Femur (tissue), 1 donor: Measurements from ENCODE around the gene MARCHF10.

Experiments used
- DNase-seq: peaks from one replicate; pipeline ENCODE4 v3.0.0-alpha.2; 2017

The MARCHF10 gene

GRCh38 chr17:62749926-62750325, 58.2 kb downstream of the MARCHF10 start:
- no peak for DNase-seq

GRCh38 chr17:62746941-62747340, 61.2 kb downstream of the MARCHF10 start:
- DNase-seq = no peak

DNA sequence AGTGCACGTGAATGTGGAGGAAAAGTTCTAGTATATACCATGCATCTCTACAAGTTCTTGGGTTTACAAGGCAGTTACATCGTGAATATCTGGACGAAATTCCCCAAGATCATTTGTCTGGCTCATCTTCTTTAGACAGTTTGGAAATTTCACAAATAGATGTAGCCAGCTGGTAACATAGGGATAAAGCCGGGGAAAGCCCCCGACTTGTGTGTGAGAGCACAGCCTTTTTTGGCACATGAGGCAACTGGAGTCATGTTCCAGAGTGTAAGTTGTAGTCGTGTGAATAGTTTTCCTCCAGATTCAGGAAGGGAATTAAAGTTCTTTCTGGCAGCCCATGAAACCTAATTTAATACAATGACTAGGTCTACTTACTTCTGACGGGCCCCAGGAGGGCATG, 62.3 kb downstream of the MARCHF10 start:
- DNase-seq = peak; percentile 59

DNA sequence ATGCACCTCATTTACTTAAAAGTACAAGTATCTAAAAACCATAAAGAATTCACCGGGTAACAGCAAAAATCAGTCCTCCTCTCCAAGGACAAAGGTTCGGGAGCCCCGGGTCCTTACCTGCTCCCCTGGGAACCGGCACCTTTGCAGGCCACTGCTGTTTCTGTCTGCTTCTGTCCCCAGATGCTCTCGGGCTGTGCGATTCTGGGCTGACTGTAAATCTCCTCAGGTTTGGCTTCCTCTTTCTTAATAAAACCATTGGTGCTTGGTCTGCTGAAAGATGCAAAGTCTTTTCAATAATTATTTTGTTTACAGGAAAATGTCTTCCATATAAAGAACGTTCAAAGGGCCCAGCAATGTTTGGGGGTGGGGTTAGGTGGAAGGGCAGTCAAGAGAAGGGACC, 63.9 kb downstream of the MARCHF10 start:
- DNase-seq = no peak

DNA sequence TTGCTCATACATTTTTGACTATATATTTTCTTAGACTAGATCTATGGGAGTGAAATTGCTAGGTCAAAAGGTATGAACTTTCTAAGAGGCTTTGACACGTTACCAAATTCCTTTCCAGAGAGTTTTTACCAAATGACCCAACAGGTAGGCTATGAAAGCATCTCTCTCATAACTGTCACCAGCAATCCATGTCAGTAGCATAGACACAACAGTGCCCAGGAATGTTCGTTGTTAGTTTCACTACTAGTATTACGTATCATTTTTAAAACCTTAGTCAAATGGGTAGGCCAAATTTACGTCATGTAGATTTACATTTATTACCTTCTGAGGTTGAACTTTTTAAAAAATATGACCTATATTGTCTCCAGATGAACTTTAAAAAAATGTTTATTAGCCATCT, 66.8 kb downstream of the MARCHF10 start:
- DNase-seq = no peak

- DNase-seq = peak; percentile 43
These were observed 68.3 kb downstream of the MARCHF10 start for GRCh38 chr17:62739645-62740388.

- DNase-seq = no peak
These were observed 69.8 kb downstream of the MARCHF10 start for GRCh38 chr17:62738281-62738680.

- DNase-seq = no peak
These were observed 70.6 kb downstream of the MARCHF10 start for GRCh38 chr17:62737513-62737912.

DNA sequence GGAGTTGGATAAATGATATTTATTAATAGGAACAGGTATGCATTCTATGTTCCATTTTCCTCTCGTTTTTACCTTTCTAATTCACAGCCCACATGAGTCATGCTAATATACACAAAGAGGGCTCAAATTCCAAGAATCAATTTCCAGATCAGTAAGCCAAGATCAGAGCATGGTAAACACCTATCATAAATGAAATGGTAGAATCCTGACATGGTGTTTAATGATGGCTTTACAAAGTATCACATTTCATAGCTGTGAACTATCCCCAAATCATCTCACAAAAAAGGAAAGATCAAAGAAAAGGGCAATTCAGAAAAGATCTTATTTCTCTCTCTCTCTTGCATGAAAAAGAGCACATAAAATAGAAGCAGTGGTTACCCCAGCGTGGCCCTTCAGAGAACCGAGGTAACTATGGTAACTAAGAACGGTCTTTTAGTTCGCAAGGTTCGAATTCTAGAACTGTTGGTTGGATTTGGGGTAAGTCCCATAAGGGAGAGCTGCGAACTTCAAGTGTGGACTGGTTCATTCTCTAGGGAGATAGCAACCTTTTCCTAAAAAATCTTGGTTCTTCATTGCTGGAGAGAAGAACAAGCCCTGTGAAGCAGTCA, 73.0 kb downstream of the MARCHF10 start:
- DNase-seq = no peak

DNA sequence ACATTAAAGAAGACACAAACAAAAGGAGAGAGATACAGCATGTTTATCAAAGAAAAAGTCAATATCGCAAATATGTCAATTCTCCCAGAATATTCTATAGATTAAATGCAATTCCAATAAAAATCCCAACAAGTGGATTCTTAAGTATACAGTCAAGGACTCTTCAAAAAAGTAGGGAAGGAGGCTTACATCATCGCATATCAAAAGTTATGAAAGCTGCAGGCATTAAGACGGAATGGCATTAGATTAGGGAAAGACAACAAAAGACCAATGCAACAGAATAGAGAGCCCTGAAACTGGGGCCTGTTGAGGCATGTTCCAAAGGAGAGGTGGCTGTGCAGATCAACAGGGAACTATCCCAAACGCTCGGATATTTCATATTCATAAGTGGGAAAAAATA, 76.0 kb downstream of the MARCHF10 start:
- DNase-seq = no peak

DNA sequence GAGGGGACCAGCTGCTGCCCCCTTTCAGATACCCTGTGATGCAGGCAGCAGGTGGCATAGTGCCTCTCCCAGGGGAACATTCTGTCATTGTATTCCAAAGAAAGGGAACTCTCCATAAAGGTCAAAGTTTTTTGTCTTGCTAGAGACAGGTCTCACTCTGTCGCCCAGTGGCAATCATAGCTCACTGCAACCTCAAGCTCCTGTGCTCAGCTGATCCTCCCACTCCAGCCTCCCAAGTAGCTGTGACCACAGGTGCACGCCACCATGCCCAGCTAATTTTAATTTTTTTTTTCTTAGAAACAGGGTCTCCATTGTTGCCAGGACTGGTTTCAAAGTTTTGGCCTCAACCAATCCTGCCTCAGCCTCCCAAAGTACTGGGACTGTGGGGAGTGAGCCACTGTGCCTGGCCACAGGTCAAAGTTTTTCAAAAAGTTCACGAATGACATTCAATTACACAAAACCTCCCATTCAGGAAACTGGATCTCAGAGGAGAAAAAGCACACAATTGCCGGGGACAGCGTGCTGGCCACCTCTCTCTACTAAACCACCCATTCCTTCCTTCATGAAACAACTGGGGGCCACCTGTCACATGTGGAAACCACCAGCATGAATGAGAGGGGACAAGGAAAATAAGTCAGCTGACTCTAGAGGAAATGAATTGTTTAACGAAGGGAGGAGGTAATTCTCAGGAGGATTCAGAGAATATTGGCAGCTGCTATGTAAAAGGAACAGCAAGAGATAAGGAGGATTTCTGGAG, 80.0 kb downstream of the MARCHF10 start:
- DNase-seq = no peak

GRCh38 chr17:62725791-62726249, 82.3 kb downstream of the MARCHF10 start:
- DNase-seq = no peak

GRCh38 chr17:62724398-62725146, 83.5 kb downstream of the MARCHF10 start:
- DNase-seq = no peak

GRCh38 chr17:62723842-62724241, 84.3 kb downstream of the MARCHF10 start:
- DNase-seq = no peak

- DNase-seq = no peak
These were observed 85.5 kb downstream of the MARCHF10 start for GRCh38 chr17:62722625-62723024.

DNA sequence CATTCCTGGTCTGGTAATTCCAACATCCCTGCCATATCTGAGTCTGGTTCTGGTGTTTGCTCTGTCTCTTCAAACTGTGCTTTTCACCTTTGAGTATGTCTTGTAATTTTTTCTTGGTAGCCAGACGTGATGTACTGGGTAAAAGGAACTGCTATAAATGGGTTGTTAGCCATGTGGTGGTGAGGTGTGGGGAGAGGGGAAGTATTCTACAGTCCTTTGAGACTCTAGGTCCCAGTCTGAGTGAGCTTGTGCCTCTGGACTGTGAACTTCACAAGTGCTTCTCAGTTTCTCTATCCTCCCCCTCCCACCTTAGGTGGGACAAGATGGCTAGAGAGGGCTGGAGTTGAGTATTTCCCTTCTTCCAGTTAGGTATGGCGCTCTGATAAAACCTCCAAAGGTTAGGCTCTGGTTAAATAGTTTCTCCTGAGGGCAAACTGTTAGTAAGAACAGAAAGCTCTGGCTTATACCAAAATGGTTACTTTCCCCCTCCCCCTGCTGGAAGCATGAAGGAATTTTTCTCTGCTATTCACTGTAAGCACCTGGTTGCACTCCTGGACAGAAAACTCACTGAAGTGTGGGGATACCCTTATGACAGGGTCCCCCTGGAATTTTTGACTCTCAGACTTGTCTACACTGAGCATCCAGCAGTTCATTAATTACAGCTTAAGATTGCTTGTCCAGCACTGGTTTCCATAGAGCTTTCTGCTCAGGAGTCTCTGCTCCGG, 87.8 kb downstream of the MARCHF10 start:
- DNase-seq = no peak

- DNase-seq = no peak
These were observed 88.5 kb downstream of the MARCHF10 start for GRCh38 chr17:62719586-62719985.

DNA sequence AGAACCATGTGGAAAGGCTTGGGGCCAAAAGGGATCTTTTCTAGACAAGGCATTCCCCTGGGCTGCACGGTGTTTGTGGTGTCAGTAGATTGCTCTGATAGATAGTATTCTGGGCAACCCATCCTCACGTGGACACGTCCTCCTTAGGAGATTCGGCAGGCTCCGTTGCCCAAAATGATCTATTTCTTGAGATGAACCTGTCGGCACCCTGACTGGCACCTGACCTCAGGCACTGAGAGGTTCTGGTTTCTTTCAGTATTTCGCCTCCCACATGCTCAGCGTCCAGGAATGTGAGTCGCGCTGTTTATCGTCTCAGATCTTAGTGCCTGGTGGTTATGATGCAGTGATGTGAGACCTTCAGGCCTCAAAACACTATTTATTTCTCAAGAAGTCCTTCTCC, 89.7 kb downstream of the MARCHF10 start:
- DNase-seq = no peak

- DNase-seq = no peak
These were observed 90.2 kb downstream of the MARCHF10 start for GRCh38 chr17:62717889-62718288.

- DNase-seq = no peak
These were observed 90.6 kb downstream of the MARCHF10 start for GRCh38 chr17:62717589-62717855.

DNA sequence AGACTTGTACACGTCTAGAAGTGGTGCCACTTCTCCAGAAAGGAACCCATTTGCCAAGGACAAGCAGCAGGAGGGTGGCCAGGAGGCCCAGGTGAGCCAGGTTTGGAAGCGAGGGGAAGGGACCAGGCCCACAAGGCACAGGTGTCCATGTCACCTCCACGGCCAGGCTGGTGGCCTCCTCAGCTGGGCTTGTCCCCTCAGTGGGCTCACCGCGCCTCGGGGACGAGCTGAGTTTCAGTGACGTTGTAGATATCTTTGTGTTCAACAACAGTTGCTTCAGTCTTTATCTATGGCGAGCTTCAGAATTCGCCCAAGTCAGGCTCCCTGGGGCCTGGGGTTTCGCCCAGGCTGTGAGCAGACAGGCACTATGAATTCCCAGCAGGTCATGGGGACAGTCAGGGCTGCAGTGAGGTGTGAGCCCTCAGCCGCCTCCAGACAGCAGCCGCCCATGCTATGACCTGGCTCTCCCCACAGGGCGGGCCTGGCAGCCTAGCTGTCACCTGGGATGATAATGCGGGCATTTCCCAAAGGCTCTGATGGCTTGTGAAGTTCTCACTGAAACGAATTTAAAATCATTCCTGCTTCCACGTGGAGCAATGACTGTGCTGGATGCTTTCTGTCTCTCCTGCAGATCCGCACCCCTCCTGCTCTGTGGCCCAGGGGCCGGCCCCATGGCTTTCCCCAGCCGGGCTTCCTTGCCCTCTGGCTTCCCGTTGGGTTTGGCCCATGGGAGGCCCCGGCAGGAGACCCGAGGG, 91.1 kb downstream of the MARCHF10 start:
- no peak for DNase-seq

GRCh38 chr17:62715882-62716390, 92.2 kb downstream of the MARCHF10 start:
- DNase-seq = no peak
